HL-60 (cell line): ENCODE data around the gene SH3RF2.

Experiments
- DNase-seq, 2 experiments: peaks; one replicate each; pipeline ENCODE4 v3.0.0-alpha.2; 2010 to 2020; ENCODE audit warnings: low read depth in 1 of 2, low spot score in 1 of 2
- H3K27ac ChIP-seq: fragments of 250-450 bp; sonication (Bioruptor Pico); replicated peaks from 2 replicates; pipeline ENCODE4 v1.5.1; 2020; ENCODE audit warnings: mild to moderate bottlenecking, moderate library complexity
- H3K27me3 ChIP-seq: fragments of 250-450 bp; sonication (Bioruptor Pico); 2 replicates; pipeline ENCODE4 v1.5.1; 2021; ENCODE audit warnings: mild to moderate bottlenecking, moderate library complexity; ENCODE audit not compliant: insufficient read depth, poor library complexity, severe bottlenecking
- H3K4me3 ChIP-seq: replicated peaks from 2 replicates; pipeline ENCODE4 v1.5.1; 2011; ENCODE audit warnings: mild to moderate bottlenecking, control low read depth, low read length; ENCODE audit not compliant: insufficient read depth
- CTCF ChIP-seq: IDR thresholded peaks from one replicate; pipeline ENCODE4 v1.5.1; 2011; ENCODE audit warnings: low read length, control low read depth, inconsistent platforms; ENCODE audit not compliant: insufficient read depth
- GABPA ChIP-seq: IDR thresholded peaks from 2 replicates; pipeline ENCODE4 v1.6.1; 2012; ENCODE audit warnings: low read depth
- POLR2AphosphoS5 ChIP-seq: IDR thresholded peaks from 2 replicates; pipeline ENCODE4 v1.6.1; 2012; ENCODE audit warnings: low read depth
- REST ChIP-seq: IDR thresholded peaks from 2 replicates; pipeline ENCODE4 v1.6.1; 2012; ENCODE audit warnings: low read depth; ENCODE audit not compliant: insufficient replicate concordance
- SPI1 ChIP-seq: IDR thresholded peaks from 2 replicates; pipeline ENCODE4 v1.6.1; 2012; ENCODE audit warnings: low read depth, mild to moderate bottlenecking, borderline replicate concordance

SH3RF2 gene

GRCh38 chr5:146020100-146020499 lies 83.7 kb downstream of the SH3RF2 start:
- DNase-seq: no peak
- H3K4me3 ChIP-seq: no peak overlapping the region
- no peak overlapping the region for H3K27ac ChIP-seq
- no peaks in the 10 kb centered on the region for H3K27me3 ChIP-seq
- TF ChIP-seq REST (no peak), GABPA (no peak), POLR2AphosphoS5 (no peak), CTCF (no peak), SPI1 (no peak)

DNA sequence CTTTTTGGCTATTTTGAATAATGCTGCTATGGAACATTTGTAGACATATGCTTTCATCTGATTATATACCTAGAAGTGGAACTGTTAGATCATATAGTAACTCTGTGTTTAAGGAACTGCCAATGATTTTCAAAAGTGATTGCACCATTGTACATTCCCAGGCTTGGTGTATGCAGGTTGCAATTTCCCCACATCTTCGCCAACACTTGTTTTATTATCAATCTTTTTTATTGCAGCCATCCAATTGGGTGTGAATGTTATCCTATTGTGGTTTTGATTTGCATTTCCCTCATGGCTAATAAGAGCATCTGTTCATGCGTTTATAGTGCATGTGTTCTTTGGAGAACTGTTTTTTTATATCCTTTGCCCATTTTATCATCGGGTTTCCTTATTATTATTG lies 87.7 kb downstream of the SH3RF2 start:
- Histone ChIP-seq H3K27ac (no peak overlapping the region), H3K27me3 (no peaks in the 10 kb centered on the region), H3K4me3 (no peak overlapping the region)
- TF ChIP-seq GABPA (no peak), SPI1 (no peak), CTCF (no peak), POLR2AphosphoS5 (no peak), REST (no peak)
- DNase-seq: no peak

DNA sequence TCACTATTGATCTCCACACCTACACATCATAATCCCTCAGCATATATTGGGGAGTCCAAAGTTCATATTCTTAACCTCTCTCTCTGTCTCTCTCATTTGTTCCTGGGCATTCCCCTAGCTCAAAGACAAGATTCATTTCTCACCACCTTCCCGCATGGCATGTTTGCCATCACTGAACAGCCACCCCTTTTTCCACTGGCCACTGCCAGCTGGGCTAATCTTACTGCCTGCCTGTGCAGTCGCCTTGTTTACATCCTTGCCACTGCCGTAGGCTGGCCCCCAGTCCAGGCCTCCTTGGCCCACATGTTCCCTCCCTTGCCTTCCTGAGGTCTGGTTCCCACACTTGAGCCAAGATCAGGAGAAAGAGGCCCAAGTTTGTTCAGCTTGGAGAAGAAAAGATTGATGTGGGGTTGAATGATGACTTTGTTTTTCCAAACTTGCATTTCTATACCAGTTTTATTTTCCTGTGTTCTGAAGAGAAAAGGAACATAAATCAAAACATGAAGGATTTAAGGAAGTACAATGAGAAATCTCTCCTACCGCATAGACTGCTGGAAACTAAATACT lies 88.8 kb downstream of the SH3RF2 start:
- TF ChIP-seq CTCF: no peak
- TF ChIP-seq POLR2AphosphoS5: no peak
- no peak for TF ChIP-seq SPI1
- no peak for TF ChIP-seq GABPA
- TF ChIP-seq REST: no peak
- Histone ChIP-seq H3K27ac (no peak overlapping the region), H3K4me3 (no peak overlapping the region), H3K27me3 (no peaks in the 10 kb centered on the region)
- DNase-seq: no peak
